Cardiac septum (tissue), 1 donor: ENCODE measurements around the gene CAV2. TPM values are rescaled to one million over a fixed set of nuclear protein-coding genes. Genes with fewer than 3 reads are reported as not detected.
"Not testable (repeated sequence)": the region's sequence is repeated elsewhere in the genome, so short reads cannot be mapped to it uniquely, and the experiment has no call there.

Experiments
- DNase-seq: peaks from one replicate; pipeline ENCODE4 v3.0.0-alpha.2; 2020; ENCODE audit warnings: low spot score
- intact Hi-C: fragments of 100-400 bp; cut with DNase I; formaldehyde crosslinking; loops from one replicate; pipeline ENCODE4 v1.14.0; 2022
- long read RNA-seq: library from polyadenylated mRNA; unstranded; transcript quantifications from one replicate; pipeline ENCODE4 v2.0.0, GENCODE V29; 2021
- total RNA-seq: library from RNA; stranded (reverse); fragmentation: NEBNext Ultra II Directional; extraction: Animal tissue kit (Norgen Biotek cat#: 25700); gene quantifications from one replicate; pipeline ENCODE4 v1.2.1, GENCODE V29; 2021
- donor health status: DM: no; HTN: no; CAD: no.

CAV2 gene, protein sequence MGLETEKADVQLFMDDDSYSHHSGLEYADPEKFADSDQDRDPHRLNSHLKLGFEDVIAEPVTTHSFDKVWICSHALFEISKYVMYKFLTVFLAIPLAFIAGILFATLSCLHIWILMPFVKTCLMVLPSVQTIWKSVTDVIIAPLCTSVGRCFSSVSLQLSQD
- total RNA-seq = 311 TPM
- long read RNA-seq, transcript CAV2-201 (3 exons, 3,301 nt) = major isoform, 653 of 763 reads
- long read RNA-seq, transcript CAV2-214 (2 exons, 787 nt) = minor isoform, 25 of 763 reads
- long read RNA-seq, transcript CAV2-202 (2 exons, 776 nt) = minor isoform, 30 of 763 reads
- long read RNA-seq, transcript CAV2-203 (2 exons, 1,179 nt) = minor isoform, 11 of 763 reads
- long read RNA-seq, partial matches to known transcripts = 0 of 763 reads
- long read RNA-seq, other reads (novel, unspliced or antisense) = 44 of 763 reads

DNA sequence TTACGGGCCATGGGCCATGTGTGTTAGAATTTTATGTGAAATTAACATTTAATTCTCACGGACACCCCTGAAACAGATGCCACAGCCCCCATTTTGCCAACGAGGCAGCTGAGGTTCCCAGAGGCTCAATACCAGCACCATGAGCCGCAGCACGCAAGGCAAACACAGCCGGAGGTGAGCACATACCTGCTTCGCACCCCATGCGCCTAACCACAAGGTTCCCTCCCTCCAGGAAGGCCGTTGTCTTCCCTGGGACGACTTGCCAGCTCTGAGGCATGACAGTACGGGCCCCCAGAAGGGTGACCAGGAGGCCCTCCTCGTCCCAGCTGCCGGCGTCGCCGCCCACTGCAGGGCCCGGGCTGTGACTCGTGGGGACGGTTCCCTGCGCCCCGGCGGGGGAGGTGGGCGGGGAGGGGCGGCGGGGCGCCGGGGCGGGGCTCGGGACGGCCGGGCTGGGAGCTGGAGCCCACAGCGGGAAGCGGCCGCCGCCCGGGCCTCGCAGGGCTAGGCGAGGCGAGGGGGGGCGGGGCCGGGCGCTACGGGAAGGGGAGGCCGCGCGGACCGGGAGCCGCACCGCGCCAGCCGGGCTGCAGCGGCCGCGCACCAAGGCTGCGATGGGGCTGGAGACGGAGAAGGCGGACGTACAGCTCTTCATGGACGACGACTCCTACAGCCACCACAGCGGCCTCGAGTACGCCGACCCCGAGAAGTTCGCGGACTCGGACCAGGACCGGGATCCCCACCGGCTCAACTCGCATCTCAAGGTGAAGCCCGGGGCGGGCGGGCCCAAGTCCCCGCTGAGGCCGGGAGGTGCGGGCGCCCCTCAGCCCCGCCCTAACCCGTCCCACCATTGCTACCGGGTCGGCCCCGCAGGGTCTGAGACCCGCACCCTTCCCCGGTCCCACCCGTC, at the start of gene CAV2:
Gene CAV2 (plus strand): TSS at position 571 of the 910 bp plus-strand sequence. CDS start 44 bp downstream, at position 615.
- intact Hi-C loops = loop anchor here (2.0 to 5.0 kb wide), 4 partner anchors 25 to 227 kb away; partner anchors contain the start of gene CAV1
- DNase-seq = peak; percentile 86

- intact Hi-C loops = loop anchor here (2.0 kb wide), 1 partner anchor 49 kb away; the partner anchor contains the start of gene CAV2
- no peak for DNase-seq
Measured at GRCh38 chr7:116449950-116450349, 49.6 kb upstream of the CAV2 start.

DNA sequence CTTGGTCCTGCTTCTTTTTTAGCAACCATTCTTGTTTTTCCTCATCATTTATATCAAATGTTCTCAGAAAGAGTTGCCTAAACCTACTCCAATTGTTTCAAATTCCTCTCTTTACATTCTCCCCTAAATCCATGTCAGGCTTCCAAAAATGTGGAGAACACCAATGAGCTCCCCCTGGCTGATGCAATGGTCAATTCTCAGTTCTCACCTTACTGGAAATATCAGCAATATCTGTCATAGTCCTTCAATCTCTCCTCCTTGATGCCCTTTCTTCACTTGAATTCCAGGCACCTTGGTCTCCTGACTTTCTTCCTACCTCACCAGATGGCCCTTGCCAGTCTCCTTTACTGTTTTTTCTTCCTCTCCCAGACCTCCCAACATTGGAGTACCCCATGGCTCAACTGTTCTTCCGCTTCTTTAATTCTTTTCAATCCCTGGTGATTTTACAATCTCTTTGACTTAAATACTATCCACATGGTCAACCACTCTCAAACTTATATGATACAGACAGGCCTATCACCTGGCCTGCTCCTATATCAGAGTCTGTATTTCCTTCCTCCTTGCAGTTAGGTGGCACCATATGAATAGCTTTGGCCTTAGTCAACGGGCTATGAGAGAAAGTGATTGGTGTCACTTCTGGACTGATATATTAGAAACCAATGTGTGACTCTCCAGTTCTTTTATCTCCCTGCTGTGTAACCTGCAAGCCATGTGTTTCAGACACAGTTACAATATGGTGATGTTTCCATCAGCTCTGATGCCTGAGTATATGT, 47.4 kb upstream of the CAV2 start:
- intact Hi-C loops = no loop called here
- DNase-seq = no peak

DNA sequence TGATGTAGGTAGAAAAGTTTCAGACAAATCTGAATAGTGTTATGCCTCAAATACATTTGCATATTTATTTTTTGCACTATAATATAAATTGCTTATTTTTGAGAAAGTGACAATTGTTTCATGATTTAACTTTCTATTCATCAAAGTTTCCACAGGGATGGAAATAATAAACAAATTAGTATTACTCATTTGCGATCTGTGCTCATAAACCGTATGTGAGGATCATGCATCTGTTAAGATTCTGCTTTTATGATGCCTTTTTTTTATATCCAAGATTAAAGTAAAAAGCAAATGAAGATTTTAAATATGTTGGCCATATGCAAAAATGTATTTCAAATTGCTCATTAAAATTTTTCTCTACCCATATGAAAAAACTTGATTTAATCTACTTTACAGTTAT, 45.2 kb upstream of the CAV2 start:
- intact Hi-C loops = no loop called here
- no peak for DNase-seq

DNA sequence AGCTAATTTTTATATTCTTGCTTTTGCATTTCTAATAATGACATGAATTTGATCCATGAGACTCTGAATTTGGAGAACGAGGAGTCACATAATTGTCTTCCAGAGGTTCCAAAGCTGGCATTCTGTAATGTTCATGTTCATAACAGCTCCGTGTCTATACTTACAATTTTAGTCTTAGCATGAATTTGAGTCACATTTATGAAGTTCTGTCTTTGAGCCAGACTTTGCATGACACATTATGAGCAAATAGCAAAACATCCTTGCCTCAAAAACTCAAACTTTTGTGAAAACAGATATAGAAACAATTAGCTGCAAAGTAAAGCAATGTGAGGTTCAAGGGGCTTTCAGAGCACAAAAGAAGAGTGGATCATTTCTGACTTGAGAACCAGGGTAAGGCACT, 44.5 kb upstream of the CAV2 start:
- DNase-seq = no peak
- intact Hi-C loops = no loop called here

DNA sequence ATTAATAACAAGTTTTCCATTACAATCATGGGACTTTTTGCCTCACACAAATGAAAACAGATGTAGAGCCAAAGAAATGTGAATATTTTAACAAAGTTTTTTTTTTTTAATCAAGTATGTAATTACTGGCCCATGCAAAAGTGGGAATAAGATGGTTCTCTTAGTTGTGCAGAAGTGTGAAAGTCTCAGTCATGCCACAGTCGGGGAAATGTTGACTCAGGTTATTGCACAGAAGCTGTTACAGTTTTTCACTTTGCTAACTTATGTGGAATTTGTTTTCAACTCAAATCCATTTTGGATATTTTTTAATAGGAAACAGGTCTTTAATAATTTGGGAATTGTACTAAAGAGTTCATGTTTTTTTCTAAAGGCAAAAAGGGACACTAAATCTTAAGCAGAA, 44.0 kb upstream of the CAV2 start:
- DNase-seq = no peak
- intact Hi-C loops = no loop called here

DNA sequence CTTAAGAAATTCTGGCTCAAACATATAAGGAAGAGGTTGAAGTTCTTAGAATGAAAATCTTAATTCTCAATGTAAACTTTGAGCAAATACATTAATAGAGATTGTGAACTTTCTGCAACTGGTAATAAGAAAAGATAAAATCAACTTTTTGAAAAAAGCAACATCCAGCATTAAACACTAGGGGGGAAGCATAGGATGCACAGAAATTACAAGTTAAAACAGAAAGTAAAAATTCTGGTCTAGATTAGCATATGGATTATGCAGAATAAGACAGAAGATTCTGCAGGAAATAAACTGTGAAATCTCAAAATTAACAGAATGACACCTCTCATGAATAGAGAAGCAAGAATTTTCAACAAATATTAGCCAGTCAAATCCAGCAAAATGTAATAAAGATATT, 38.0 kb upstream of the CAV2 start:
- intact Hi-C loops = no loop called here
- no peak for DNase-seq

GRCh38 chr7:116463956-116464355, 35.6 kb upstream of the CAV2 start:
- no peak for DNase-seq
- intact Hi-C loops = no loop called here

- intact Hi-C loops = no loop called here
- no peak for DNase-seq
Measured at GRCh38 chr7:116464375-116464774, 35.2 kb upstream of the CAV2 start.

GRCh38 chr7:116465125-116465524, 34.4 kb upstream of the CAV2 start:
- no peak for DNase-seq
- intact Hi-C loops = no loop called here

DNA sequence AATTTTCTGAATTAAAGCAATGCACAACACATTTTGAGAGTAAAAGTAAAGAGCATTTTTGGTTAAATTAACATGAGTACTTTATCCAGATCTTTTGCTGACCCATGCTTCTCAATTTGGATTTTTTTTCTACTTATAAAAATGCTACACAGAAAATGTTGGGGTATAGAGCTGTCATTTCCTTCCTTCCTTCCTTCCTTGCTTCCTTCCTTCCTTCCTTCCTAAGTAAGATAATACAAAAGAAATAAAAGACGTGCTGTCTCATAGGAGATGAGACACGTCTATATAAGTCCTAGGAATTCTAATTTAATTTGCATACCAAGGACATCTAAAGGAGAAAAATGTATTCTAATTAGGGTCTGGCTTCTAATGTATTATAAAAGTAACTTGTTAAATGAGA, 31.0 kb upstream of the CAV2 start:
- DNase-seq = no peak
- intact Hi-C loops = no loop called here

DNA sequence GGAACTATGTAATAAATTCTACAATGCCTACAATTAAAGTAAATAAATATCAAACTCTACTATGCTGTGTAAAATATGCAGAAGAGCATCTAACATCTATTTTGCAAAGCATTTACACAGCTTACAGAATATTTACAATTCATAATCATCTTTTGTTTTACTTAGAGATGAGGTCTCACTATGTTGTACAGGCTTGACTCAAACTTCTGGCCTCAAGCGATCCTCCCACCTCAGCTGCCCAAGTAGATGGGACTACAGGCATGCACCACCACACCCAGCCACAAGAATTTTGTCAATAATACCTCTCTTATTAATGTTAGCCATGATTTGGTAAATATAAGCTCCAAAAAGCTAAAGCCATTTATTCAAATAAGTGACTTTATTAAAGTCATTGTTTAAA, 21.9 kb upstream of the CAV2 start:
- DNase-seq = no peak
- intact Hi-C loops = no loop called here

- DNase-seq = no peak
- intact Hi-C loops = no loop called here
Measured at GRCh38 chr7:116478834-116479233, 20.7 kb upstream of the CAV2 start.

GRCh38 chr7:116483271-116483942, 16.1 kb upstream of the CAV2 start:
- no peak for DNase-seq
- intact Hi-C loops = no loop called here

DNA sequence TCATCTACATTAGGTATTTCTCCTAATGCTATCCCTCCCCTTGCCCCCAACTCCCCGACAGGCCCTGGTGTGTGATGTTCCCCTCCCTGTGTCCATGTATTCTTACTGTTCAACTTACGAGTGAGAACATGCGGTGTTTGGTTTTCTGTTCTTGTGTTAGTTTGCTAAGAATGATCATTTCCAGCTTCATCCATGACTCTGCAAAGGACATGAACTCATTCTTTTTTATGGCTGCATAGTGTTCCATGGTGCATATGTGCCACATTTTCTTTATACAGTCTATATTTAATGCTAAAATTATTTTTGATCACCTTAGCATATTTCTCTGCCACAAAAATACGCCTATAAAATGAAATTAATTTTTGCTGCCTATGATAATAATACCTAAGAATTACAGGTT, 15.1 kb upstream of the CAV2 start:
- intact Hi-C loops, DNase-seq: not testable (repeated sequence)

GRCh38 chr7:116487907-116488521, 11.5 kb upstream of the CAV2 start:
- intact Hi-C loops = no loop called here
- no peak for DNase-seq

- intact Hi-C loops = no loop called here
- DNase-seq = no peak
Measured at GRCh38 chr7:116490351-116490750, 9.2 kb upstream of the CAV2 start.

GRCh38 chr7:116491887-116492653, 7.5 kb upstream of the CAV2 start:
- intact Hi-C loops = no loop called here
- DNase-seq = no peak
